ENCODE results near the gene SRCAP.

- no peak for TF ChIP-seq ARNT (IDR thresholded peaks at IDR 0.05)
- TF ChIP-seq SUZ12 (IDR thresholded peaks at IDR 0.05), result no peak
- TF ChIP-seq TARDBP (IDR thresholded peaks at IDR 0.05), result no peak
- no peak for TF ChIP-seq SP1 (IDR thresholded peaks at IDR 0.05)
- no peak for TF ChIP-seq FOXM1 (IDR thresholded peaks at IDR 0.05; ENCODE audit: borderline replicate concordance)
- TF ChIP-seq CTBP1 (IDR thresholded peaks at IDR 0.05; ENCODE audit: borderline replicate concordance), result no peak
- TF ChIP-seq FOXK2 (IDR thresholded peaks at IDR 0.05), result no peak
- TF ChIP-seq BHLHE40 (IDR thresholded peaks at IDR 0.05; ENCODE audit: borderline replicate concordance), result no peak
- no peak for TF ChIP-seq FOXA1 (IDR thresholded peaks at IDR 0.05)
- TF ChIP-seq ELF4 (IDR thresholded peaks at IDR 0.05), result no peak
- no peak for TF ChIP-seq L3MBTL2 (conservative IDR thresholded peaks at IDR 0.05)
- TF ChIP-seq NFRKB (IDR thresholded peaks at IDR 0.05), result no peak
Observed at GRCh38 chr16:30743716-30744115, 44.7 kb downstream of the SRCAP start.
